GM12878 (cell line): ENCODE results near the gene RAN. TPM values are rescaled to one million over a fixed set of nuclear protein-coding genes. Genes with fewer than 3 reads are reported as not detected.

Source experiments
- ATAC-seq: fragments of 200-7000 bp; cut with Tn5 transposase; 3 replicates; pipeline ENCODE4 v1.9.1; 2020; ENCODE audit warnings: mild to moderate bottlenecking, moderate library complexity
- BruUV-seq: library from RNA; stranded (reverse); fragments of 400-500 nt; replicated peaks from 2 replicates; lab custom pipeline; 2021; lab: Mats Ljungman, UMichigan
- CTCF ChIA-PET: fragments of 300-600 bp; sonication (Branson Sonifier 250); formaldehyde crosslinking; extraction: SDS; loops from one replicate; lab custom pipeline; 2021; ENCODE audit warnings: inconsistent platforms; lab: Yijun Ruan, JAX
- POLR2A ChIA-PET: fragments of 350-600 bp; formaldehyde crosslinking; extraction: SDS; loops from one replicate; lab custom pipeline; 2021; ENCODE audit warnings: inconsistent platforms; lab: Charles Lee
- RAD21 ChIA-PET: fragments of 300-600 bp; sonication (Branson Sonifier 250); formaldehyde crosslinking; loops from one replicate; lab custom pipeline; 2023; ENCODE audit warnings: antibody characterized with exemption; ENCODE audit not compliant: unreplicated experiment; lab: Charles Lee
- SMC1A ChIA-PET: fragments of 300-600 bp; sonication (Branson Sonifier 250); formaldehyde crosslinking; loops from one replicate; lab custom pipeline; 2023; ENCODE audit not compliant: unreplicated experiment, uncharacterized antibody; lab: Charles Lee
- DNase-seq: peaks from one replicate; pipeline ENCODE4 v3.0.0-alpha.2; 2011; ENCODE audit warnings: low read depth, low spot score
- FAIRE-seq: peaks from 3 replicates; lab custom pipeline; 2011; peaks lifted over from hg19 to GRCh38; lab: Jason Lieb, UNC
- H2AFZ ChIP-seq: 2 replicates; pipeline ENCODE4 v1.6.0; 2011; ENCODE audit warnings: low read depth, low read length, control low read depth; ENCODE audit not compliant: control insufficient read depth
- H3K27ac ChIP-seq: 2 replicates; pipeline ENCODE4 v1.5.1; 2011; ENCODE audit warnings: control low read depth; ENCODE audit not compliant: control insufficient read depth, insufficient read depth
- H3K27me3 ChIP-seq, 2 experiments: replicated peaks in 1 of 2; 2 replicates each; pipeline versions ENCODE4 v1.6.0 to v1.6.1; 2011; ENCODE audit warnings: low read length in 1 of 2; ENCODE audit not compliant: control insufficient read depth in 2 of 2, insufficient read depth in 2 of 2
- H3K36me3 ChIP-seq, 2 experiments: 2 replicates each; pipeline ENCODE4 v1.5.1; 2011; ENCODE audit warnings: low read length in 1 of 2; ENCODE audit not compliant: control insufficient read depth in 2 of 2, insufficient read depth in 2 of 2
- H3K4me1 ChIP-seq: 2 replicates; pipeline ENCODE4 v1.6.1; 2011; ENCODE audit warnings: mild to moderate bottlenecking, low read length, moderate library complexity, mixed read lengths; ENCODE audit not compliant: control insufficient read depth, insufficient read depth
- H3K4me2 ChIP-seq: 2 replicates; pipeline ENCODE4 v1.6.0; 2011; ENCODE audit warnings: control low read depth; ENCODE audit not compliant: control insufficient read depth, insufficient read depth
- H3K4me3 ChIP-seq: fragments of 200-600 bp; sonication (generic); 2 replicates; pipeline ENCODE4 v1.5.1; 2016
- H3K79me2 ChIP-seq: 2 replicates; pipeline ENCODE4 v1.6.0; 2011; ENCODE audit warnings: low read length; ENCODE audit not compliant: control insufficient read depth, insufficient read depth
- H3K9ac ChIP-seq: 2 replicates; pipeline ENCODE4 v1.8.0; 2011; ENCODE audit warnings: low read length, control low read depth, mixed read lengths; ENCODE audit not compliant: control insufficient read depth, insufficient read depth
- H3K9me3 ChIP-seq: replicated peaks from 3 replicates; pipeline ENCODE4 v1.5.1; 2011; ENCODE audit warnings: mild to moderate bottlenecking, low read length; ENCODE audit not compliant: control insufficient read depth, insufficient read depth
- H4K20me1 ChIP-seq: 2 replicates; pipeline ENCODE4 v1.6.0; 2011; ENCODE audit not compliant: control insufficient read depth, insufficient read depth
- CTCF ChIP-seq, 3 experiments: IDR thresholded peaks in 2 of 3; conservative IDR thresholded peaks in 1 of 3; 2 replicates each; pipeline ENCODE4 v1.5.1; 2011; ENCODE audit warnings: low read depth in 3 of 3, low read length in 3 of 3, mild to moderate bottlenecking in 3 of 3, control low read depth in 2 of 3, moderate library complexity in 2 of 3, inconsistent platforms in 1 of 3, mixed read lengths in 1 of 3; ENCODE audit not compliant: control insufficient read depth in 2 of 3, insufficient read depth in 1 of 3; ENCODE audit errors: extremely low read depth in 1 of 3
- E4F1 ChIP-seq: fragments of 450-650 bp; IDR thresholded peaks from 2 replicates; pipeline ENCODE4 v1.6.1; 2018; ENCODE audit warnings: borderline replicate concordance, mild to moderate bottlenecking; ENCODE audit not compliant: partially characterized antibody
- EP300 ChIP-seq, 2 experiments: fragments of 150-350 bp in 1 of 2; IDR thresholded peaks; 2 replicates each; pipeline ENCODE4 v1.6.1; 2011 to 2012; ENCODE audit warnings: low read depth in 2 of 2, low read length in 2 of 2, borderline replicate concordance in 1 of 2, improper control_type of control experiment in 1 of 2, inconsistent platforms in 1 of 2; ENCODE audit not compliant: control insufficient read depth in 1 of 2
- ETV6 ChIP-seq, 2 experiments: fragments of 450-650 bp in 1 of 2; IDR thresholded peaks in 1 of 2; conservative IDR thresholded peaks in 1 of 2; 2 replicates each; pipeline ENCODE4 v1.6.1; 2014; ENCODE audit warnings: antibody characterized with exemption in 1 of 2, borderline replicate concordance in 1 of 2, low read depth in 1 of 2, mild to moderate bottlenecking in 1 of 2, moderate library complexity in 1 of 2
- HDAC6 ChIP-seq: fragments of 200-600 bp; sonication (generic); IDR thresholded peaks from one replicate; pipeline ENCODE4 v1.8.0; 2017; ENCODE audit warnings: antibody characterized with exemption; ENCODE audit not compliant: unreplicated experiment
- HDGF ChIP-seq: fragments of 450-650 bp; IDR thresholded peaks from 2 replicates; pipeline ENCODE4 v1.6.1; 2016; ENCODE audit warnings: antibody characterized with exemption
- RAD21 ChIP-seq: IDR thresholded peaks from 2 replicates; pipeline ENCODE4 v1.6.1; 2011; ENCODE audit warnings: mild to moderate bottlenecking, low read depth, low read length, moderate library complexity; ENCODE audit not compliant: insufficient read depth
- RUNX3 ChIP-seq: IDR thresholded peaks from 2 replicates; pipeline ENCODE4 v1.6.1; 2012; ENCODE audit warnings: low read length, inconsistent platforms
- SIN3A ChIP-seq: IDR thresholded peaks from 2 replicates; pipeline ENCODE4 v1.6.1; 2012; ENCODE audit warnings: low read depth, low read length, improper control_type of control experiment
- SMAD5 ChIP-seq: IDR thresholded peaks from 2 replicates; pipeline ENCODE4 v1.6.1; 2016; ENCODE audit warnings: antibody characterized with exemption, low read depth
- ZBTB33 ChIP-seq: fragments of 450-650 bp; IDR thresholded peaks from 2 replicates; pipeline ENCODE4 v1.6.1; 2017; ENCODE audit warnings: mild to moderate bottlenecking
- ZNF217 ChIP-seq: fragments of 450-650 bp; IDR thresholded peaks from 2 replicates; pipeline ENCODE4 v1.6.1; 2017; ENCODE audit warnings: antibody characterized with exemption, mild to moderate bottlenecking
- WGBS: methylation state at CpG from one replicate; pipeline ENCODE4 v1.1.6; 2016; ENCODE audit warnings: low lambda C conversion rate; ENCODE audit not compliant: insufficient replicate concordance, insufficient coverage; ENCODE audit errors: missing lambda C conversion rate; 5-methylcytosine and 5-hydroxymethylcytosine counted together
- in situ Hi-C: fragments of 300-500 bp; cut with MboI; formaldehyde crosslinking; loops from 9 replicates; pipeline ENCODE4 v1.14.3; 2018; ENCODE audit warnings: mixed read lengths
- intact Hi-C: fragments of 100-400 bp; cut with micrococcal nuclease; formaldehyde crosslinking; loops from one replicate; pipeline ENCODE4 v1.14.2; 2022; ENCODE audit not compliant: unreplicated experiment
- polyA plus RNA-seq, 11 experiments: library from polyadenylated mRNA; depleted of rRNA in 4 of 11; unstranded in 6 of 11; stranded (reverse) in 5 of 11; fragments of >200 nt; fragmentation: Nextera tagmentation in 4 of 11; fragmentation: Illumina TruSeq in 1 of 11; extraction: Ambion mirVana in 4 of 11; extraction: Trizol in 1 of 11; gene quantifications; 1 replicate in 1 of 11; 2 replicates in 10 of 11; pipeline versions ENCODE4 v1.2.1 to v1.2.3, GENCODE V29; 2011 to 2016; ENCODE audit warnings: inconsistent platforms in 2 of 11, missing spikeins in 2 of 11, low read depth in 1 of 11
- total RNA-seq, 4 experiments: library from RNA; depleted of rRNA in 3 of 4; stranded (reverse); fragments of >200 nt in 3 of 4; fragmentation: Illumina TruSeq in 1 of 4; extraction: Trizol in 1 of 4; gene quantifications; 2 replicates each; pipeline versions ENCODE4 v1.2.1 to v1.2.3, GENCODE V29; 2013 to 2021

RAN gene
- total and polyA plus RNA-seq, 10 of the 15 experiments (the other 5 are each of a cell fraction or from before 2014, with no cell fraction given) = 1,598 to 3,769 (median 2,845) TPM

GRCh38 chr12:130826151-130826801 lies 45.6 kb upstream of the RAN start (continued):
- TF ChIP-seq RUNX3 = no peak
- no peak for TF ChIP-seq HDGF
- peak; percentile 95 for TF ChIP-seq ZBTB33
- TF ChIP-seq CTCF (IDR thresholded peaks at IDR 0.05 in 2 of 3, conservative IDR thresholded peaks at IDR 0.05 in 1 of 3; ENCODE audit: control insufficient read depth in 2 of 3, extremely low read depth in 1 of 3, insufficient read depth in 1 of 3, low read depth in 3 of 3, low read length in 3 of 3) = peak; percentile 49 to 81 (median 69)
- no peak for TF ChIP-seq EP300 (IDR thresholded peaks at IDR 0.05; ENCODE audit: borderline replicate concordance in 1 of 2, control insufficient read depth in 1 of 2, low read depth in 2 of 2, low read length in 2 of 2)

GRCh38 chr12:130827432-130827831 lies 44.4 kb upstream of the RAN start:
- WGBS = 49% methylated on average over 3 of the region's 3 CpGs
- no peaks in the 10 kb centered on the region for H3K9me3 ChIP-seq
- ChIA-PET SMC1A (interaction anchor here (1.5 to 2.5 kb wide), 4 partner anchors 11 to 412 kb away, joined by 3 to 11 read pairs (median 6); no protein-coding TSS in a partner anchor), RAD21 (interaction anchor here (1.0 to 2.5 kb wide), 4 partner anchors 43 to 305 kb away, joined by 3 to 13 read pairs (median 4); no protein-coding TSS in a partner anchor), CTCF (interaction anchor here (0.6 to 1.1 kb wide), 2 partner anchors 277 to 304 kb away, joined by 3 read pairs; no protein-coding TSS in a partner anchor), POLR2A (no interaction called here)
- no peaks in the 10 kb centered on the region; the same call in 1 of the 2 replicates for H3K4me1 ChIP-seq
- H3K27ac ChIP-seq = no peak overlapping the region
- H3K9ac ChIP-seq = no peak overlapping the region
- FAIRE-seq = no peak
- BruUV-seq = no TSS peak
- H4K20me1 ChIP-seq = no peaks in the 10 kb centered on the region
- no peak for DNase-seq
- ATAC-seq = no peak
- no peaks in the 10 kb centered on the region for H3K79me2 ChIP-seq
- H3K36me3 ChIP-seq = peaks cover 3% of the 10 kb centered on the region in 2 experiments; a peak in 2 of 4 replicates
- H2AFZ ChIP-seq = 0 out of 2 replicates have a peak overlapping the region, but pooled peaks have one; percentile 4
- H3K4me3 ChIP-seq = no peak overlapping the region
- no peaks in the 10 kb centered on the region for H3K27me3 ChIP-seq
- H3K4me2 ChIP-seq = no peak overlapping the region
- intact Hi-C loops = loop anchor here (5.0 kb wide), 1 partner anchor 305 kb away; no protein-coding TSS in a partner anchor
- in situ Hi-C loops = no loop called here
- TF ChIP-seq ZNF217 (no peak), SMAD5 (no peak), SIN3A (no peak), ETV6 (conservative IDR thresholded peaks at IDR 0.05 in 1 of 2, IDR thresholded peaks at IDR 0.05 in 1 of 2; ENCODE audit: borderline replicate concordance in 1 of 2, low read depth in 1 of 2) (no peak), HDAC6 (no peak), RAD21 (no peak), E4F1 (no peak)
